ENCODE measurements around the gene GLCE. TPM values are rescaled to one million over a fixed set of nuclear protein-coding genes. Genes with fewer than 3 reads are reported as not detected.
A peak's percentile ranks its signal among the peaks of the same experiment; 100 is the strongest.
"Not testable (repeated sequence)": the region's sequence is repeated elsewhere in the genome, so short reads cannot be mapped to it uniquely, and the experiment has no call there.

Gene GLCE
- total RNA-seq, 1 donor from 2014 or later = 16.5 TPM

DNA sequence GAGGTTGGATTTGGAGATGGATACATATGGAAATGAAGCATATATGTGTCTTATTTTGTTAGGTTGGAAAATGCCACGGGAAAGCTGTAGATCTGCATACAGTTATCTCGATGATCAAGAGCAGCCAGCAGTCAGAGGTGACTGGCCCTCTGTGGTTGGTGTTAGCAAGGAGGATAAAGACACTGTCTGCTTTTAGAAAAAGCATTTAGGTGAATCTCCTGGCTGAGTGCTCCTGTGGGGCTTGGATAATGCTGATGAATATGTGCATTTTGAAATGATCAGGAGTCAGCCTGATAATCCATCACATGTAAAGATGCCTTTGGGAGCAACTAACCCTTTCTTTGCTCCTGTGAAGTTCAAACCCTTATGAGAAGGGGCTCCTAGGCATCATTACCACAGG, 24.9 kb upstream of the GLCE start:
- no peak for DNase-seq (ENCODE audit: low read depth)

DNA sequence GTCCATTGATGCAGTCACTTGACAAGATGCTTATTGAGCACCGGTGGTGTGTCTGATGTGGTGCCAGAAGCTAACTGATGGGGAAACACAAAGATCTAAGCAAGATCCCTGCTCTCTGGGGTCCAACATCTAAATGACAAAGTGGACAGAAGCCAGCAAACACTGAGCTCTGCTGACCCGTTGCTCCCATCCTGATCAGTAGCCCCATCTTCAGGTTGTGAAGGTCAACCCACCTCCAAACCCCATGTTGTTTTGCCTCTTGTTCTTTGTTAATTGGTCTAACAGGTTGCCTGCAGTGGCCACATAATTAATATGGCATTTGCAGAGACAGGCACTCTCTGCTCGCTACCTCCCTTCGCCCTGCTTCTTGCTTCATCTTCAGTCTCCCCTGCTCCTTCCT, 21.5 kb upstream of the GLCE start:
- no peak for DNase-seq (ENCODE audit: low read depth)

DNA sequence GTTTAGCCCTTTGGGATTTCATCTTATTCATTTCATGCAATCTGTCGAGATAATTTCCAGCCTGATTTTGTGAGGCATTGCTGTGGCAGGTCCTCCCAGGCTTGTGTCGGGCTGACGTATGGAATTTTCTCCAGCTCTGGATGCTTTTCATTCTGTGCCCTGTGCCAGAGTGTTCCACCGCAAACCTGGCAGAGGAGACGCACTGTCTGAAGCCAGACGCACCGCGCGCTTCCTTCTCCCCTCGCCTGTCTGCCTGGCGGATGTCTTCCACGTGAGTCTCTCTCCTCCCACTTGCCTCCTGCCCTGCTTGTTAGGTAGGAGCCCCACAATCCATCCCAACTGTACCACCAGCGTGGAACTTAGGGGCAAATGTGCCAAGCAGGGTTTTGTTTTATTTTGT, 20.1 kb upstream of the GLCE start:
- no peak for DNase-seq (ENCODE audit: low read depth)

DNA sequence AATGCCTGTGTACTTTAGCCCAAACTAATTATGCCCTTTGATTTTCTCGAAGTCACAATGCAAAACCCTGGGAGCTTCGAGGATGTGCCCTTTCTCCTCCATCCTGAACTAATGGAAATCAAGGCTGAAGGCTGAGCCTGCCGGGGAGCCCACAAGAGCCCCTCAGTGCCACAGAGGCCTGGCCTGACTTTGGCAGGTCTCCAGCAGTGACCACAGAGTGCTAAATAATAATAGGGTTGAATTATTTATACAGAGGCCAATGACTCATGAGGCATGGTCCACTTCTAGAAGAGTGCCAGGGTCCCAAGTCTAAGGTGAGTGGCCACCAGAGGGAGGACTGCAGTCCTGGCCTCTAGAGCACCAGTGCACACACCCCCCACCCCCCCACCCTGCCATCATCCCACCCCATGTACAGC, 19.1 kb upstream of the GLCE start:
- DNase-seq (ENCODE audit: low read depth) = peak; percentile 74

DNA sequence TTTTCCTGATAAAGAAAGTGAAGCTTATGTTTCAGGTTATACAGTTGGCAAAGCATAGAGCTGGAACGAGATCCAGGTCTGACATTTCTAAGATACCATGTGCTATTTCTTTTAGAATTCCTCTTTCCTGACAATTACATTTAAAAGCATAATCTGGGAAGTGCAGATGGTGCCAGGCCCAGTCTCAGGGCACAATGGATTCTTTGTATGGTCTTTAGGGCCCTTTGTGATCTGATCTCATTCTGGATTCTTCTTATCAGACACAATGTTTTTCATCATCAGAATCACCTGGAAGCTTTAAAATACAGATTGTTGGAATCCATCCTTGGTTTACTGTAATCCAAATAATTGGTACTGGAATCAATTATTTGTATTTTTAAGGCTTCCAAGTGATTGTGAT, 18.6 kb upstream of the GLCE start:
- DNase-seq (ENCODE audit: low read depth) = no peak

DNA sequence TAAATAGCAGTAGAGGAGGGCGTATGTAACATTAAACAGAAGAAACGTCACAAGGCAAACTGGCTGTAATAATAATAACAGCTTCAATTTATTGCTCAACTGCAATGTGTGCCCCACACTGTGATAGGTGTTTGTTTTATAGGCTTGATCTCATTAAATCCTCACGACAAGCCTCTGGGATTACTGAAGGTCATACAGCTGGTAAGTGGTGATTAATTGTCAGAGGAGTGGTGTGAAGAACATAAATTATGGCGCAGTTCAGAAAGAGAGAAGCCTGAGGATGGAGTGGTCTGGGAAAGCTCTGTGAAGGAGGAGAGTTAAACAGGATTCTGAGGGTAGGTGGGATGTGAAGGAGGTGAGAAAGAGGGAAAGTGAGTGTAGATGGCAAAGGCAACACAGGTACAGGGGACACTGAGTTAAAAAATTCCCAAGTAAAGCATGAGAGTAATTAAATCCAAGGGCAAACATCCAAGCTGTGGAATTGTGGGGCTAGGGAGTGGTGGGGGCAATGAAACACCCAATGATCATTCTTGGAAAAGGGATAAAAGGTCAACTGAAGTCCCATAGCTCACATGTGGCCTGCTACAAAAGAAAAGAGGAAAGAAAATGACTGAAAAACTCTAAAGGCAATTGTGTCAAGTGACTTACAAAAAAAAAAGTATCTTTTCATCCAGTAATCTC, 16.5 kb upstream of the GLCE start:
- no peak for DNase-seq (ENCODE audit: low read depth)

DNA sequence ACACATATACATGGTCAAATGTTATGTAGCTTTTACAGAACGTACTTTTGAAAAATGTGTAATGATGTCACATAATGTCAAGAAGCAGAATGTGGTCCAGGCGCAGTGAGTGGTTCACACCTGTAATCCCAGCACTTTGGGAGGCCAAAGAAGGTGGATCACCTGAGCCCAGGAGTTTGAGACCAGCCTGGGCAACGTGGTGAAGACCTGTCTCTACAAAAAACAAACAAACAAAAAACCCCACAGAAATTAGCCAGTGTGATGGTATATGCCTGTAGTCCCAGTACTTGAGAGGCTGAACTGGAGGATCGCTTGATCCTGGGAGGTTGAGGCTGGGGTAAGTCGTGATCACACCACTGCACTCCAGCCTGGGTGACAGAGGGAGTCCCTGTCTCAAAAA, 15.9 kb upstream of the GLCE start:
- DNase-seq (ENCODE audit: low read depth) = no peak

DNA sequence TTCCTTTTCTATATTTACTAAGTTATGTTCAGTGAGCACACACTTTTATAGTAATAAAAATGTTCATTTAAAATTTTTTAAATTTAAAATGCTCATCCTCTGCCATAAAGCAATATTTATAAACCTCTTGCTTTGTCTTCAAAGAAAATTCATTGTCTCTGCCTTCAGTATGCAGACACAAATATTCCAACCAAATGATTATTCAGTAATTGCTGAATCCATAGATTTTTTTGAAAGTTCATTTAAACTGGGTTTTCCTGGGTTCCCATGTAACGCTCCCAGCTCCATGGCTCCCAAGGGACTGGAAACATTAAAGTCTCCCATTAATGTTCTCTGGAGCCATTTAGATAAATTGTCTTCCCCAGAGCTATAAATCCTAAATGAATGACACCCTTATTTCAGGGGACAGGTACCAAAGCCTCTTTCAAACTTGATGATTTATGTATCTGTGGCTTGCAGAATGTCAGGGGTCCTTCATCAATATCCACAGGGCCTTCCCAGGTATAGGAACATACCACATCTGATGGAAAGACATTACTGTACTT, 15.2 kb upstream of the GLCE start:
- DNase-seq (ENCODE audit: low read depth) = no peak

DNA sequence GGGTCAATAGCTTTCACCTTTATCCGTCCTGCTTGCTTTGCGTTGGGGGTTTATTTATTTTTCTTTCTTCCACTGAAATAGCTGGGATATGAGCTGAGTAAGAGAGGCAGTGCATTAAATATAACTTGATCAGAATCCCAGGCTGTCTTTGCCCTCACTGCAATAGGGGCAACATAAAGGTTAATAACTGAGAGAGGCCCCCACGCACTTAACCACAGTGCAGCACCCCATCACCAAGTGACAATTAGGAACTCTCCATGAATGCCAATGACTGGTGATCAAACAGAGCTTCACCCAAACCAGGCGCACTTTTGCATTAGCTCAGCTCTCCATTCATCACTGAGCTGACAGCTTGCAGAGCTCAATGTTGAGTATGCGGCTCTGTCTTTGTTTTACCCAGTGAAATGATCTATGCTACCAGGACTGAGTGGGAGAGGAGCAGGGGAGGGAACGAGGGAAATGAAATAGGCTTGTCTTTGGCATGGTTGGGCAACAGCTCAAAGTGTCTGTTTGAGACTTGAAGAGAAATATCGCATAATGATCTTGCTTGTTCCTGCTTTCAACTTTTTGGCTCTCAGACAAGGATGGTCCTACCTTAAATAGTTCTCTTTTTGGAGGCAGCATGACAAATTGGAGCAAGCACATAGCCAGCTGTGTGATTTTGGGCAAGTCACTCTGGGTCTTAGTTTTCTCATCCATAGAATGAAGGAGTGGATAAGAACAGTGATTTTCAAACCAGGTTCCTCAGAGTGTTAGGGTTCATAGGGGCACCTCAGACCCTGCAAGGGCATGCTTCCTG, 14.5 kb upstream of the GLCE start:
- no peak for DNase-seq (ENCODE audit: low read depth)

DNA sequence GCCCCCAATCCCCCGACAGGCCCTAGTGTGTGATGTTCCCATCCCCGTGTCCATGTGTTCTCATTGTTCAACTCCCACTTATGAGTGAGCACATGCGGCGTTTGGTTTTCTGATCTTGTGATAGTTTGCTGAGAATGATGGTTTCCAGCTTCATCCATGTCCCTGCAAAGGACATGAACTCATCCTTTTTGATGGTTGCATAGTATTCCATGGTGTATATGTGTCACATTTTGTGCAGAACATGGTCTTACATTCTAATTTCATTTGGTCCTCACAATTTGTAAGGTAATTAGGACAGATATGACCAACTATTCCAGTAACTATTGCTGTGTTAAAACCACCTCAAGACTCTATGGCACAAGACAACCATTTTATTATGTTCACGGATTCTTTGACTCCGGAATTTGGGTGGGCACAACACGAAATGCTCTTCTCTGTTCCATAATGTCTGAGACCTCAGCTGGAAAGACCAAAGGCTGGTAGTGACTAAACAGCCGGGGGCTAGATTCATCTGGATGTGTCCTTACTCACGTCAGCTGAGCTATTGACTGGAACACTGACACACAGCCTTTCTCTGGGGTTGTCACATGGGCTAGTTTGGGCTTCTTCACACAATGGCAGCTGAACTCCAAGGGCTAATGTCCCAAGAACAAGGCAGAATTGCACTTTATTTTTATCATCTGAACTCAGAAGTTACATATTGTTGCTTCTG, 13.6 kb upstream of the GLCE start:
- no peak for DNase-seq (ENCODE audit: low read depth)

DNA sequence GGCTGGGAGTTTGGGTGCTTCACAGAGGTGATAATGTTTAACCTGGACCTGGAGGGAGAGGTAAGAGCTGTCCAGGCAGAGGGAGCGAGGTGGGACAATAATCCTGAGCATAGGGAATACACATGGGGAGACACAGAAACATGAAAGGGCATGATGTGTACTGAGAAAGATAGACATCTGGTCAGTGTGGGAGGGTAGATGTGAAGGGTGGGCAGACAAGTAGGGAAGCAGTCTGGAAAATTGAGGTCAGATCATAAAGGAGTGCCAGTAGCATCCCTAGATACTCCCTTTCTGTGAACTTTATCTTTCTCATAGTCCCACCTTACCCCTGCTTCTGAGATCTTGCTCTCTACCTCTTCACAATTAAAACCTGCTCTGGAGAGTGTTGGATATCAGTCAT, 12.0 kb upstream of the GLCE start:
- DNase-seq (ENCODE audit: low read depth) = no peak

DNA sequence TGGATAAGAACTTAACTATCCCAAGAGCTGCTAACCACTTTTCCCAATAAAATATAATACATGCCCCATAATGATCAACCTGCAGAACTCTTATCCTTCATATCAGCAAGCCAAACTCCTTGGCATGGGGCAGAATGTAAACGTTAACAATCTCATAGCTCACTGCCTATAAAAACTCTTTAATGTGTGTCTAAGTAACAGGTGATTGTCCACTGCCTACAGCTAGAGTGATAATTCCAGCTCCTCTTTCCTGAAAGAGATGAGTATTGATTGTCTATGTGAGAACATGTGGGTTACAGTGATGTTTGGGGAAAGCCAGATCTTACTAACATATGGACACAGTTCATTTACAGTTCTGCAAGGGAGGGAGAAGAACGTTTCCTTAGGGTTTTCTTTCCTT, 11.3 kb upstream of the GLCE start:
- no peak for DNase-seq (ENCODE audit: low read depth)

DNA sequence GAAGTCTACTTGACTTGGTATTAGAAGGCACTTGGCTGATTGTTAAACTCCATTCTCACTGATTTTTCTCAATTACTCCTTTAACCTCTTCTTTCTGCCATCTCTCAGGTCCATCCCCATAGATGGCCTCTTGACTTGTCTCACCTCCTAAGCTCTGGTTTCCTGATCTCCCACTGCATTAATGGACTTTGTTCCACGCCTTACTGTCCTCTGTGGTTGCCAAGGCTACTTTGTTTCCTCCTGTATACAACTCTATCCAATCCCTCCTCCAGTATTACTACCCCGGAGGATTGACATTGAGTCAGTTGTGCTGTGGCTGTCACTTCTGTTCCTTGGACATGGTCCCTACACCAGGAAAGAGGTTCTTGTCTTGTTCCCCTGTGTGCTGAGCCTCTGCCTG, 10.6 kb upstream of the GLCE start:
- DNase-seq (ENCODE audit: low read depth) = no peak

DNA sequence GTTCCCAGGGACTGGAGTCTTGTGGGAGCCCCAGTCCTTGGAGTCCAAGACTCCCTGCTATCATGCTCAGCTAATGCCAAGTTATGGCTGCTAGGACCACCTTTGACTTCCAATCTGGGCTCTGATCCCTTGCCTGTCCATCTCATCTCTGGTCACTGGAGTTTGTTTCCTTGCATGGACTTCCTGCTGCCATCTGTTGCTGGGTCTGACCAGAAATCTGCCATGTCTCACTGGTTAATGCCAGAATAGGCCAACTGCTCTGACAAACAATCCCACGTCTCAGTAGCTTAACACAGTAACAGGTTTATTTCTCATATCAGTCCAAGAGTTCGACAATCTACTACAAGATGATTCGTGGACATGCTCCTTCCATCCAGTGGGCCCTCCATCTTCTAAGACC, 10.1 kb upstream of the GLCE start:
- DNase-seq (ENCODE audit: low read depth) = peak; percentile 36

DNA sequence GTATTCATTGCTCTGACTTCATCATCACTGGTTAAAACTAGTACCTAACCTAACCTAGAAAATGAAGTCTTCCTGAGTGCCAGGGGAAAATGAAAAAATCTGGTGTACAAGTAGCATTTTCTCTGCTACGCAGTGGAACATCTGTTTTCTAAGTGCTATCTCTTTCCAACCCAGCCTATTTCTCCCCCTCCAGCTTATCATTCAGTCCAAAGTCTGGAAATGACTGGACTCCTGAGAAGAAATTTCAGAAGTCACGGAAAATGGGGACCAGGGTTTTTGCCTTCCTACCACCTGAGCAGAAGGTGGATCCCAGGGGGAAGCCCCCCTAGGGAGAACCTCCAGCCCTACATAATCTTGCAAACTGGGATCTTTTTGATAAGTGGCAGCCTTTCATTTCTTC, 9.6 kb upstream of the GLCE start:
- DNase-seq (ENCODE audit: low read depth) = no peak

DNA sequence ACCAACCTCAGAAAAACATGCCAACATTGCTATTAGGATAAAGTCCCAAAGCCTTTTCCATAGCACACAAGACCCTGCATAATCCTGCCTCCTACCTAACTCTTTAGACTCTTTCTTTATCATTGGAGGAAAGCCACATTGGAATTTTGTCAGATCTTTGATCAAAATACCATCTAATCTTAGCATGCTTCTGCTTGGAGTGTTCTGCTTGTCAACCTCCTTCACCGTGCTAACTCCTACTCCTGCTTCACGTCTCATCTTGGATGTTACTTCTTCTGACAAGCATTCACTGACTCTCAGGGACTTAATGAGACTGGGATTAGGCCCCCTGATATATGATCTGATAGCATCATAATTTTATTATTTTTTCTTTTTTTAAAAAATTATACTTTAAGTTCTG, 7.4 kb upstream of the GLCE start:
- no peak for DNase-seq (ENCODE audit: low read depth)

DNA sequence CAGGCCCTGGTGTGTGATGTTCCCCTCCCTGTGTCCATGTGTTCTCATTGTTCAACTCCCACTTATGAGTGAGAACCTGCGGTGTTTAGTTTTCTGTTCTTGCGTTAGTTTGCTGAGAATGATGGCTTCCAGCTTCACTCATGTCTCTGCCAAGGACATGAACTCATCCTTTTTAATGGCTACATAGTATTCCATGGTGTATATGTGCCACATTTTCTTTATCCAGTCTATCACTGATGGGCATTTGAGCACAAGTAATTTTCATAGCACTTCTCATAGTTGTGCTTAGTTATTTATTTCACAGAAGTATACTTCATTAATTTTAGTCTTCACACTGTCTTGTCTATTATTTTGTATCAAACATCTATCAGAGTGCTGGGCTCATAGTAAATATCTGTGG, 6.8 kb upstream of the GLCE start:
- not testable (repeated sequence) for DNase-seq (ENCODE audit: low read depth)

DNA sequence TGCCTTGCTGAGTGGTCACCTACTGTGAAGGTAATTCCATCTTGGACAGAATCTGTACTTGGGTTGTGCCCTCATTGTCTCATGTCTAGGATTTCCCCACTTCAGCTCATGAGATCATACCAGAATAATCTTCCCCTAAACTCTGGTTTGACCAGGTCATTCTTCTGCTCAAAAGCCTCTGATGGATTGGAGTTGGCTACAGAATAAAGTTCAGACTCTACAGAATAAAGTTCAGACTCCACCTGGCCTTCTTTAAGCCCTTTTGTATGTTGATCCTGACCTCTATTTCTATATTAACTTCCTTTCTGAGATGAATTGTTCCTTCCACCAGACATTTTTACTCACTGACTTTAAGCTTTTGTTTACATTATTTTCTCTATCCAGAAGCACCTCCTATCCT, 6.4 kb upstream of the GLCE start:
- DNase-seq (ENCODE audit: low read depth) = no peak

DNA sequence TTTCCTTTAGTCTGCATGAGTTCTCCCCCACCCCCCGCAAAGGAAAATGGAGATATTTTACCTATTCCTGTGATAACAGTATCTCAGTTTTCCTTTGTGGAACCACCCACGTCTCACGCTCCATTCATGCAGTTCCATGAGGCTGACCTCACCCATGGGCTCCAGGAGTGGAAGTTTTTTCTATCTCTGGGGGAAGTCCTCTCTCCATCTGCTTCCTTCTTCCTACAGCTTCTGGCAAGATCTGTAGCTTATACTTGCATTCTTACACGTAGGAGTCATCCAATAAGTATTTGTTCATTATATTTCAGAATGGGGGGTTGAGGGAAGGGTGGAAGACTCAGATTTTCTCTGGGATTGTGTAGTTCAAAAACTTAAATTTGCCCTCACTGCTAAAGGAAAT, 5.8 kb upstream of the GLCE start:
- DNase-seq (ENCODE audit: low read depth) = no peak

DNA sequence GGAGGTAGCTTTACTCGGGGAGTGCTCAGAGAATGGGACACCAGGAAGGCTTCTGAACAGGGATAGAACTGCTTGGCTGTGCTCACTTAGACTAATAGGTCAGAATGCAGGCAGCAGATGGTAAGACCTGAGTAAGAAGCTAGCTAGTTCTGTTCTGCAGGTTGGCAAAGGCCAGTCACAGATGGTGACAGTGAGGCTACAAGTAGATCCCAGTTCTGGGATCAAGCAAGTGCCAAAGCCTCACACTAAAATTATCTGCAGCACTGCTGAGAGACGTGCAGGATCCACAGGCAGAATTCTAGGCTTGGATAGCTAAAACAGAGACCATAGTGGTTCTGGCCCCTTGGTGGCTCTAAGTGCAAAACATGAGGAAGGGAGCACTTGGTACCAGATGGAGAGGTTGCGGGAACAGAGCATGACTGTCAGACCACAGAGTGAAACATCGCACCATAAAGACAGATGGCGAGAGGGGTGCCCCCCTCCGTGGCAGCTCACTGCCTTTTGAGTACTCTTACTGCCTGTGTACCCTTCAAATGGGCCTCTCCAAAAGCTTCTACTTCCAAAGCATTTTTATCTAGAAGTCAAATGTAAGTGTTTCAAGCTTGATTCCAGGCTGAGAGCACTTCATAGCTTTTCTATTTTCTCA, 3.6 kb upstream of the GLCE start:
- peak; percentile 22 for DNase-seq (ENCODE audit: low read depth)

DNA sequence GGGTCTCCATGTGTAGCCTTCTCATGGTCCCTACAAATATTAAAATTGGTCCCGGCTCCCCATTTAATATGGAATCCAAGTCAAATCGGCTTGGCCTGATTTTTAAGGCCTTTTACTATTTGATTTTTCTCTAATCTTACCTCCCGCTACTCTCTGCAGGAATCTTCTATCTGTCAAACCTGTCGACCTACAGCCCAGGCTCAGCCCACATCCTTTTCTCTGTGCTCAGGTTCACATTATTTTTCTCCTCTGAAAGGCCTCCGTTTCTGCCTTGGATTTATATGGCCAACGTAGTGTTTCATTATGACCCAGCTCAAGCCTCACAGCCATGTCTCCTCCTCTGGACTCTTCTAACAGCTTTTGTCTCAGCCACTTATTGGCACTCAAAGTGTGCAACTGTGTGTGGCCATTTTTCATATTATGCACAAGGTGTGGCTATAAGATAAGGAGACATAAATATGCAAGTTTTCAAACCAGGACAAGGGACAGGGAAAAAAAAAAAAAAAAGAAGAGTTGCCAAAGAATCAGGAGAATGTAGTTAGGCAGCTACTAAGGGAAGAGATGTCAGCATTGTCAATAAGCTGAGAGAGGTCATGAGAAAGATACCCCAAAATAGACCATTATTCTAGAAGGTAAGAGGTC, 2.1 kb upstream of the GLCE start:
- no peak for DNase-seq (ENCODE audit: low read depth)
